Muscle of back (tissue), 13 donors: ENCODE results near the gene ATP5F1A. TPM values are rescaled to one million over a fixed set of nuclear protein-coding genes. Genes with fewer than 3 reads are reported as not detected.
"Not testable (repeated sequence)": the region's sequence is repeated elsewhere in the genome, so short reads cannot be mapped to it uniquely, and the experiment has no call there.

ENCODE experiments used
- DNase-seq, 3 donors: peaks; one replicate each; pipeline versions ENCODE4 v3.0.0 to v3.0.0-alpha.2; 2013
- long read RNA-seq, 9 donors: transcript quantifications; one replicate each; lab custom pipeline, GENCODE V29; 2026
- polyA plus RNA-seq, 10 donors: library from polyadenylated mRNA; unstranded; fragments of 120-200 nt; gene quantifications; one replicate each; pipeline ENCODE4 v1.2.1, GENCODE V29; 2013; ENCODE audit not compliant: insufficient read length in 10 of 10

ATP5F1A gene
- 100 to 1,000 TPM; 427 to 536 (median 485) TPM for polyA plus RNA-seq
- long read RNA-seq, donor 1, full-length matches to known transcripts = 143 of 307 reads
- long read RNA-seq, donor 1, partial matches to known transcripts = 159 of 307 reads
- long read RNA-seq, donor 1, other reads (novel, unspliced or antisense) = 5 of 307 reads
- long read RNA-seq, donor 2, full-length matches to known transcripts = 156 of 276 reads
- long read RNA-seq, donor 2, partial matches to known transcripts = 120 of 276 reads
- long read RNA-seq, donor 2, other reads (novel, unspliced or antisense) = 0 of 276 reads
- long read RNA-seq, donor 3, full-length matches to known transcripts = 1 of 1 reads
- long read RNA-seq, donor 3, partial matches to known transcripts = 0 of 1 reads
- long read RNA-seq, donor 3, other reads (novel, unspliced or antisense) = 0 of 1 reads
- long read RNA-seq, donor 4, full-length matches to known transcripts = 173 of 282 reads
- long read RNA-seq, donor 4, partial matches to known transcripts = 109 of 282 reads
- long read RNA-seq, donor 4, other reads (novel, unspliced or antisense) = 0 of 282 reads
- long read RNA-seq, donor 5, full-length matches to known transcripts = 153 of 329 reads
- long read RNA-seq, donor 5, partial matches to known transcripts = 164 of 329 reads
- long read RNA-seq, donor 5, other reads (novel, unspliced or antisense) = 12 of 329 reads
- long read RNA-seq, donor 6, full-length matches to known transcripts = 213 of 379 reads
- long read RNA-seq, donor 6, partial matches to known transcripts = 159 of 379 reads
- long read RNA-seq, donor 6, other reads (novel, unspliced or antisense) = 7 of 379 reads
- long read RNA-seq, donor 7, full-length matches to known transcripts = 152 of 288 reads
- long read RNA-seq, donor 7, partial matches to known transcripts = 136 of 288 reads
- long read RNA-seq, donor 7, other reads (novel, unspliced or antisense) = 0 of 288 reads
- long read RNA-seq, donor 8, full-length matches to known transcripts = 123 of 239 reads
- long read RNA-seq, donor 8, partial matches to known transcripts = 116 of 239 reads
- long read RNA-seq, donor 8, other reads (novel, unspliced or antisense) = 0 of 239 reads
- long read RNA-seq, donor 9, full-length matches to known transcripts = 21 of 21 reads
- long read RNA-seq, donor 9, partial matches to known transcripts = 0 of 21 reads
- long read RNA-seq, donor 9, other reads (novel, unspliced or antisense) = 0 of 21 reads

GRCh38 chr18:46097801-46098615 lies at the start of gene ATP5F1A:
Gene ATP5F1A, minus strand, starts transcription at chr18:46098296. Its CDS starts 65 bp downstream, at chr18:46098231.
- peak; percentile 85 to 97 (median 88) for DNase-seq

GRCh38 chr18:46141199-46141598 lies 43.1 kb upstream of the ATP5F1A start:
- no peak for DNase-seq

GRCh38 chr18:46140173-46140572 lies 42.1 kb upstream of the ATP5F1A start:
- DNase-seq = no peak

- DNase-seq = no peak
Measured at GRCh38 chr18:46134920-46135675, 37.0 kb upstream of the ATP5F1A start.

GRCh38 chr18:46133534-46133933 lies 35.4 kb upstream of the ATP5F1A start:
- DNase-seq = no peak

- not testable (repeated sequence) for DNase-seq
Measured at GRCh38 chr18:46130549-46130948, 32.5 kb upstream of the ATP5F1A start.

GRCh38 chr18:46130061-46130460 lies 32.0 kb upstream of the ATP5F1A start:
- DNase-seq = no peak

- DNase-seq = not testable (repeated sequence)
Measured at GRCh38 chr18:46126625-46127024, 28.5 kb upstream of the ATP5F1A start.

GRCh38 chr18:46113751-46114150 lies 15.7 kb upstream of the ATP5F1A start:
- DNase-seq = no peak

- no peak for DNase-seq
Measured at GRCh38 chr18:46110406-46110805, 12.3 kb upstream of the ATP5F1A start.

- no peak for DNase-seq
Measured at GRCh38 chr18:46109386-46109785, 11.3 kb upstream of the ATP5F1A start.

- DNase-seq = peak; percentile 87 to 96 (median 90)
Measured at GRCh38 chr18:46104128-46104911, 6.2 kb upstream of the ATP5F1A start, which contains the start of gene HAUS1. Gene HAUS1, plus strand, starts transcription at chr18:46104385. Its CDS starts 27 bp downstream, at chr18:46104412.

GRCh38 chr18:46099463-46099862 lies 1.4 kb upstream of the ATP5F1A start:
- no peak for DNase-seq

- no peak for DNase-seq
Measured at GRCh38 chr18:46098616-46098933, 479 bp upstream of the ATP5F1A start.

GRCh38 chr18:46097431-46097800 lies 680 bp downstream of the ATP5F1A start:
- no peak for DNase-seq

- peak in 1 of 3 donors; percentile 24 for DNase-seq
Measured at GRCh38 chr18:46096651-46097300, 1.3 kb downstream of the ATP5F1A start.

- DNase-seq = no peak
Measured at GRCh38 chr18:46095532-46095931, 2.6 kb downstream of the ATP5F1A start.

GRCh38 chr18:46088501-46088900 lies 9.6 kb downstream of the ATP5F1A start:
- not testable (repeated sequence) for DNase-seq

GRCh38 chr18:46084431-46084830 lies 13.7 kb downstream of the ATP5F1A start:
- DNase-seq = no peak
